SKM-1 treated with dmso at 0.1 percent for 144 hours (cell line): Measurements from ENCODE around the gene RNU5B-1.

Experiments
- DNase-seq: peaks from one replicate; lab custom pipeline; 2025; ENCODE audit not compliant: unreplicated experiment; lab: John Stamatoyannopoulos, UW

RNU5B-1 gene

GRCh38 chr15:65287520-65287855 lies 17.0 kb upstream of the RNU5B-1 start:
- DNase-seq = no peak

GRCh38 chr15:65289261-65289854 lies 15.1 kb upstream of the RNU5B-1 start:
- DNase-seq = no peak

- no peak for DNase-seq
Measured at GRCh38 chr15:65290228-65290627, 14.2 kb upstream of the RNU5B-1 start.

GRCh38 chr15:65292938-65293518 lies 11.4 kb upstream of the RNU5B-1 start:
- DNase-seq = peak; percentile 71

- no peak for DNase-seq
Measured at GRCh38 chr15:65298731-65299130, 5.7 kb upstream of the RNU5B-1 start.

GRCh38 chr15:65300924-65301441 lies 3.5 kb upstream of the RNU5B-1 start:
- no peak for DNase-seq

- DNase-seq = no peak
Measured at GRCh38 chr15:65302061-65302460, 2.4 kb upstream of the RNU5B-1 start.

GRCh38 chr15:65303687-65304380 lies 643 bp upstream of the RNU5B-1 start:
- no peak for DNase-seq

- DNase-seq = no peak
Measured at GRCh38 chr15:65305150-65305758, 777 bp downstream of the RNU5B-1 start.

GRCh38 chr15:65305776-65306175 lies 1.3 kb downstream of the RNU5B-1 start:
- DNase-seq = no peak

GRCh38 chr15:65306551-65306950 lies 2.1 kb downstream of the RNU5B-1 start:
- no peak for DNase-seq

GRCh38 chr15:65307978-65308377 lies 3.5 kb downstream of the RNU5B-1 start:
- DNase-seq = no peak

GRCh38 chr15:65309882-65310418 lies 5.5 kb downstream of the RNU5B-1 start:
- DNase-seq = no peak

- DNase-seq = peak; percentile 74
Measured at GRCh38 chr15:65310431-65311137, 6.1 kb downstream of the RNU5B-1 start.

GRCh38 chr15:65311760-65312159 lies 7.3 kb downstream of the RNU5B-1 start:
- no peak for DNase-seq

GRCh38 chr15:65312400-65312916 lies 8.0 kb downstream of the RNU5B-1 start:
- no peak for DNase-seq

- peak; percentile 80 for DNase-seq
Measured at GRCh38 chr15:65318870-65319356, 14.4 kb downstream of the RNU5B-1 start.

- no peak for DNase-seq
Measured at GRCh38 chr15:65323071-65323511, 18.6 kb downstream of the RNU5B-1 start.

- no peak for DNase-seq
Measured at GRCh38 chr15:65326117-65326526, 21.6 kb downstream of the RNU5B-1 start.

- no peak for DNase-seq
Measured at GRCh38 chr15:65326818-65327217, 22.3 kb downstream of the RNU5B-1 start.
